ENCODE results near the gene RAB22A.
A peak's percentile ranks its signal among the peaks of the same experiment; 100 is the strongest.

RAB22A gene

GRCh38 chr20:58340853-58341252 lies 31.3 kb downstream of the RAB22A start:
- Histone ChIP-seq H3K9me3 (ENCODE audit: low read depth, low read length) (no peaks in the 10 kb centered on the region), H3K27ac (no peak overlapping the region), H3K4me3 (no peak overlapping the region), H3K9ac (ENCODE audit: insufficient read length) (no peak overlapping the region), H3K36me3 (ENCODE audit: insufficient read depth, low read length) (peaks cover 6% of the 10 kb centered on the region)
- no peak for TF ChIP-seq EZH2 (IDR thresholded peaks at IDR 0.05)
- no peak for DNase-seq (ENCODE audit: low read depth, low spot score)

- TF ChIP-seq FOXP2 (optimal IDR thresholded peaks at IDR 0.05; ENCODE audit: control extremely low read depth, extremely low read length, insufficient read depth) (no peak), POLR2AphosphoS5 (IDR thresholded peaks at IDR 0.05; ENCODE audit: borderline replicate concordance, low read depth, low read length) (no peak), EZH2 (IDR thresholded peaks at IDR 0.05) (no peak)
- no peak overlapping the region for H3K27ac ChIP-seq
Observed at GRCh38 chr20:58342104-58342945, 32.8 kb downstream of the RAB22A start.

GRCh38 chr20:58344741-58345140 lies 35.2 kb downstream of the RAB22A start:
- no peak overlapping the region for H3K9ac ChIP-seq (ENCODE audit: insufficient read length)

More at GRCh38 chr20:58342104-58342945, 32.8 kb downstream of the RAB22A start:
- Histone ChIP-seq H3K36me3 (ENCODE audit: insufficient read depth, low read length) (peaks cover 15% of the 10 kb centered on the region), H3K9ac (ENCODE audit: insufficient read length) (no peak overlapping the region), H3K9me3 (ENCODE audit: low read depth, low read length) (no peaks in the 10 kb centered on the region), H3K4me3 (no peak overlapping the region)
- no peak for DNase-seq (ENCODE audit: low read depth, low spot score)

GRCh38 chr20:58349570-58349969 lies 40.1 kb downstream of the RAB22A start:
- no peak overlapping the region for H3K9ac ChIP-seq (ENCODE audit: insufficient read length)
- no peak overlapping the region for H3K4me3 ChIP-seq
- TF ChIP-seq EZH2 (IDR thresholded peaks at IDR 0.05) (no peak), FOXP2 (optimal IDR thresholded peaks at IDR 0.05; ENCODE audit: control extremely low read depth, extremely low read length, insufficient read depth) (no peak), POLR2AphosphoS5 (IDR thresholded peaks at IDR 0.05; ENCODE audit: borderline replicate concordance, low read depth, low read length) (no peak)
- no peaks in the 10 kb centered on the region for H3K9me3 ChIP-seq (ENCODE audit: low read depth, low read length)
- DNase-seq (ENCODE audit: low read depth, low spot score): no peak
- H3K27ac ChIP-seq: no peak overlapping the region
- peaks cover 16% of the 10 kb centered on the region for H3K36me3 ChIP-seq (ENCODE audit: insufficient read depth, low read length)

More at GRCh38 chr20:58344741-58345140, 35.2 kb downstream of the RAB22A start:
- no peak for DNase-seq (ENCODE audit: low read depth, low spot score)
- Histone ChIP-seq H3K36me3 (ENCODE audit: insufficient read depth, low read length) (peaks cover 15% of the 10 kb centered on the region), H3K4me3 (no peak overlapping the region), H3K9me3 (ENCODE audit: low read depth, low read length) (no peaks in the 10 kb centered on the region), H3K27ac (no peak overlapping the region)
- TF ChIP-seq POLR2AphosphoS5 (IDR thresholded peaks at IDR 0.05; ENCODE audit: borderline replicate concordance, low read depth, low read length) (no peak), EZH2 (IDR thresholded peaks at IDR 0.05) (no peak)

GRCh38 chr20:58352468-58352867 lies 43.0 kb downstream of the RAB22A start:
- Histone ChIP-seq H3K27ac (no peak overlapping the region), H3K9me3 (ENCODE audit: low read depth, low read length) (no peaks in the 10 kb centered on the region), H3K4me3 (no peak overlapping the region), H3K36me3 (ENCODE audit: insufficient read depth, low read length) (0 out of 2 replicates have a peak, but pooled peaks cover 3% of the 10 kb centered on the region), H3K9ac (ENCODE audit: insufficient read length) (no peak overlapping the region)
- TF ChIP-seq EZH2 (IDR thresholded peaks at IDR 0.05) (no peak), FOXP2 (optimal IDR thresholded peaks at IDR 0.05; ENCODE audit: control extremely low read depth, extremely low read length, insufficient read depth) (no peak)
- no peak for DNase-seq (ENCODE audit: low read depth, low spot score)

GRCh38 chr20:58359441-58359840 lies 49.9 kb downstream of the RAB22A start:
- Histone ChIP-seq H3K36me3 (ENCODE audit: insufficient read depth, low read length) (peaks cover 7% of the 10 kb centered on the region; the same call in 1 of the 2 replicates), H3K9ac (ENCODE audit: insufficient read length) (no peak overlapping the region), H3K27ac (no peak overlapping the region), H3K9me3 (ENCODE audit: low read depth, low read length) (no peaks in the 10 kb centered on the region), H3K4me3 (no peak overlapping the region)
- no peak for DNase-seq (ENCODE audit: low read depth, low spot score)
- TF ChIP-seq FOXP2 (optimal IDR thresholded peaks at IDR 0.05; ENCODE audit: control extremely low read depth, extremely low read length, insufficient read depth) (no peak), POLR2AphosphoS5 (IDR thresholded peaks at IDR 0.05; ENCODE audit: borderline replicate concordance, low read depth, low read length) (no peak), EZH2 (IDR thresholded peaks at IDR 0.05) (no peak)

GRCh38 chr20:58360936-58361335 lies 51.4 kb downstream of the RAB22A start:
- no peaks in the 10 kb centered on the region for H3K9me3 ChIP-seq (ENCODE audit: low read depth, low read length)
- peak; percentile 28 for DNase-seq (ENCODE audit: low read depth, low spot score)
- H3K9ac ChIP-seq (ENCODE audit: insufficient read length): no peak overlapping the region
- H3K36me3 ChIP-seq (ENCODE audit: insufficient read depth, low read length): peaks cover 4% of the 10 kb centered on the region; the same call in 1 of the 2 replicates
- H3K27ac ChIP-seq: peak overlapping the region; percentile 23; the same call in 1 of the 2 replicates
- TF ChIP-seq EZH2 (IDR thresholded peaks at IDR 0.05): no peak
- TF ChIP-seq FOXP2 (optimal IDR thresholded peaks at IDR 0.05; ENCODE audit: control extremely low read depth, extremely low read length, insufficient read depth): no peak
- no peak for TF ChIP-seq POLR2AphosphoS5 (IDR thresholded peaks at IDR 0.05; ENCODE audit: borderline replicate concordance, low read depth, low read length)
- H3K4me3 ChIP-seq: no peak overlapping the region

- no peak overlapping the region for H3K9ac ChIP-seq (ENCODE audit: insufficient read length)
- peaks cover 4% of the 10 kb centered on the region; the same call in 1 of the 2 replicates for H3K36me3 ChIP-seq (ENCODE audit: insufficient read depth, low read length)
- TF ChIP-seq EZH2 (IDR thresholded peaks at IDR 0.05) (no peak), FOXP2 (optimal IDR thresholded peaks at IDR 0.05; ENCODE audit: control extremely low read depth, extremely low read length, insufficient read depth) (no peak), POLR2AphosphoS5 (IDR thresholded peaks at IDR 0.05; ENCODE audit: borderline replicate concordance, low read depth, low read length) (no peak)
- no peaks in the 10 kb centered on the region for H3K9me3 ChIP-seq (ENCODE audit: low read depth, low read length)
- DNase-seq (ENCODE audit: low read depth, low spot score): no peak
- no peak overlapping the region for H3K4me3 ChIP-seq
- H3K27ac ChIP-seq: peak overlapping the region; percentile 23; the same call in 1 of the 2 replicates
Observed at GRCh38 chr20:58361481-58362205, 52.1 kb downstream of the RAB22A start.
